GM12865 (cell line): ENCODE data around the gene CEP128.

Experiments used
- DNase-seq: peaks from one replicate; pipeline ENCODE4 v3.0.0; 2010; ENCODE audit warnings: low read depth
- H3K4me3 ChIP-seq: 2 replicates; pipeline ENCODE4 v1.5.1; 2011; ENCODE audit warnings: mild to moderate bottlenecking, low read depth, low read length, control low read depth
- TF ChIP-seq, protein P1 (sequence below): IDR thresholded peaks from 2 replicates; pipeline ENCODE4 v1.5.1; 2011; ENCODE audit warnings: low read length, control low read depth, low read depth, inconsistent platforms; ENCODE audit not compliant: insufficient read depth; ENCODE audit errors: missing control alignments

The CEP128 gene

DNA sequence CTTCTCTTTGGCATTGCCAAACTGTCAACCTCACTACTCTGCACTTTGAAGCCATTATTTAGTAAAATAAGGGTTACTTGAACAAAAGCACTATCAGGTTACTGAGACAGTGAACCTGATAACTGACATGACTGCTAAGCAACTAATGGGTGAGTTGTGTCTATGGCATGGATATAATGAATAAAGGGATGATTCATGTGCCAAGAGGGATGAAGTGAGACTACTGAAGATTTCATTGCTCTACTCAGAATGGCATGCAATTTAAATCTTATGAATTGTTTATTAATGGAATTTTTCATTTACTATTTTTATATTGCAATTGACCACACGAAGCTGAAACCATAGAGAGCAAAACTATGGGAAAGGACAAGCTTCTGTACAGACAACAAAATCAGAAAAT is 74.4 kb downstream of the CEP128 start:
- no peak for DNase-seq
- TF ChIP-seq, protein P1, sequence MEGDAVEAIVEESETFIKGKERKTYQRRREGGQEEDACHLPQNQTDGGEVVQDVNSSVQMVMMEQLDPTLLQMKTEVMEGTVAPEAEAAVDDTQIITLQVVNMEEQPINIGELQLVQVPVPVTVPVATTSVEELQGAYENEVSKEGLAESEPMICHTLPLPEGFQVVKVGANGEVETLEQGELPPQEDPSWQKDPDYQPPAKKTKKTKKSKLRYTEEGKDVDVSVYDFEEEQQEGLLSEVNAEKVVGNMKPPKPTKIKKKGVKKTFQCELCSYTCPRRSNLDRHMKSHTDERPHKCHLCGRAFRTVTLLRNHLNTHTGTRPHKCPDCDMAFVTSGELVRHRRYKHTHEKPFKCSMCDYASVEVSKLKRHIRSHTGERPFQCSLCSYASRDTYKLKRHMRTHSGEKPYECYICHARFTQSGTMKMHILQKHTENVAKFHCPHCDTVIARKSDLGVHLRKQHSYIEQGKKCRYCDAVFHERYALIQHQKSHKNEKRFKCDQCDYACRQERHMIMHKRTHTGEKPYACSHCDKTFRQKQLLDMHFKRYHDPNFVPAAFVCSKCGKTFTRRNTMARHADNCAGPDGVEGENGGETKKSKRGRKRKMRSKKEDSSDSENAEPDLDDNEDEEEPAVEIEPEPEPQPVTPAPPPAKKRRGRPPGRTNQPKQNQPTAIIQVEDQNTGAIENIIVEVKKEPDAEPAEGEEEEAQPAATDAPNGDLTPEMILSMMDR: no peak
- no peak overlapping the region for H3K4me3 ChIP-seq

DNA sequence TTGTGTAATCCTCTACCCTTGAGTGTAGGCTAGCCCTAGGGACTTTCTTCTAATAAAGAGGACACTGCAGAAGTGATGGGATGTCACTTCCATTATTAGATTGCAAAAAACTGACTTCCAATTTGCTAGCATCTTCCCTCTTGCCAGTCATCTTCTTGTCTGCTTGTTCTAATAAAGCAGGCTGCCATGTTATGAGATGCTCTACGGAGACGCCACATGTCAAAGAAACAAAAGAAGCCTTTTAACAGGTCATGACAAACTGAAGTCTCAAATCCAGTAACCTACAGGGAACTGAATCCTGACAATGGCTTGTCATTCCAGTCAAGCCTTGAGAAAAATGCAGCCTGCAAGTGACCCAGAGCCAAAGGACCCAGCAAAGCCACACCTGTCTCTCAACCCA is 76.0 kb downstream of the CEP128 start:
- no peak overlapping the region for H3K4me3 ChIP-seq
- TF ChIP-seq, protein P1: no peak
- DNase-seq: no peak

DNA sequence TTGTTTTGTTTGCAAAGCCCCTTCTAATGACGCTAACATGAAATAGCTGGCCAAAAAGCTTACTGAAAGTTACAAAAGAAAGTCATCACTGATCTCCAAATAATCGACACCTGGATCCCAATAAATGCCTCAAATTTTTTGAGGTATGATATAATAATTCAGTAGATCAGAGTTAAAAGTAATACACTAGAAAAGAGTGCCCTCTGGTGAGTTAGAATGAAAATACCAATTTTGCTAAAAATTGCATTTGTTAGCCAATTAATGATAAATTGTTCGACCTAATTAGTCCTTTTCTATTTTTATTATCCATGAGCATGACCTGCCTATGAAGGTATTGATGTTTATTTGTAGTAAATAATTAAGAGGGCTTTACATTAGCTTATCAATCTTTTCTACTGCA is 78.6 kb downstream of the CEP128 start:
- no peak overlapping the region for H3K4me3 ChIP-seq
- DNase-seq: no peak
- TF ChIP-seq, protein P1: no peak

DNA sequence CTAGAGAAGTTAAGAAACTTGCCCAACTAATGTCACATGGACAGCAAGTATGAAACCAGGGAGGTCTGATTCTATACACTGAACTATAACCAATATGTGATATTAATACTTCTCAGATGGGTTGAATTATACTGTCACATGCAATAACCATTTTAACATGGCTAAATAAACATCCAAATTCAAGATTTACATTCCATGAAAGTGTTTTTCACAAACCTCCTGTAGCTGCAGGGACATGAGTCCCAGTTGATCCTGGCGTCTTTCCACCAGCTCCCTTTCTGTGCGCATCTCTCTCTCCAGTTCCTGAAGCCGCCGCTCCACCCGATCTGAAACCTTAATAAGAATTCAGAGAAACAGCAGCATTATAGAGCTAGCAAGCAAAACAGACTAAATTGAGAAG is 79.0 kb downstream of the CEP128 start:
- no peak overlapping the region for H3K4me3 ChIP-seq
- DNase-seq: no peak
- TF ChIP-seq, protein P1: no peak

DNA sequence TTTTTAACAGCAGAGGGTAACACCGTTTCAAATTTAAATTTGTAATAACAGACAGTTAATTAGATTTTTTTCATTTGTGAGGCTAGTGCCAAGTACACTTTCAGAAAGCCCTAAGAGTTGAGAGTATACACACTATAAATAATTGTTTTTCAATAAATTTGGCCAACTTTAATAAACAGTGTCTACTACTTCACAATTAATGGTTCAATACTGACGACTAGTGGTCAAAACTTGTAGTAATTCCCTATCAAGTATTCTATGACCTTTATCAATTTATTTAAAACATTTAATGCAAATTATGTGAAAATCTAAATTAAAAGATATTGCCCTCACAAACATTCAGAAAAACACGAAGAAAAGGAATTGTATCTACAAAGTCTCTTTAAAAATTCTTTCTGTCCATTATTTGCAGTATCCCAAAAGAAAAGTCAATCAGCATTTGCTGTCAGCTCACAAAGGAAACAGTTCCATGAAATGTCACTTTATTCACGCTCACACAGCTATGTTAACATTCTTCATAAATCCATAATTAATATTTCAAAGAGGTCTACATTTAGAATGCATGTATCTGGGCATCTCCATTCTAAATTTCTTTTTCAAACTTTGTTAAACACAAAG is 91.2 kb downstream of the CEP128 start:
- TF ChIP-seq, protein P1: peak; percentile 30
- no peak overlapping the region for H3K4me3 ChIP-seq
- DNase-seq: peak; percentile 41

DNA sequence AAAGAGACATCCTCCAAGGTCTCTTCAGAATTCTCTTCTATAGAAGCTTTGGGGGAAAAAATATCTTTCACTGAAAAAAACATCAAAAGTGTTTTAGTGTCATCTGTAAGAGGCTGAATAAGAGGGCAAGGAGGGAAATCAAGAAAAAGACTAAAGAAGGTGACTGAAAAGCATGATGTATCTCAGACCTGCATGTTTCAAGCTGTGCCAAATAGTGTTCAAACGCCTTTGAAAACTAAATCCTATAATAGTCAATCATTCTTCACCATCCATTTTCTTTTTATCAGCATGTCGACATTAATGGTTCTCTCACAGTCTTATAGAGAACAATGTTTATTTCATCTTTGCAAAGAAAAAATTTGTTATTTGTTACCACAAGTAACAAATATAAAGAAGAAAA is 94.5 kb downstream of the CEP128 start:
- H3K4me3 ChIP-seq: no peak overlapping the region
- DNase-seq: no peak
- TF ChIP-seq, protein P1: no peak

DNA sequence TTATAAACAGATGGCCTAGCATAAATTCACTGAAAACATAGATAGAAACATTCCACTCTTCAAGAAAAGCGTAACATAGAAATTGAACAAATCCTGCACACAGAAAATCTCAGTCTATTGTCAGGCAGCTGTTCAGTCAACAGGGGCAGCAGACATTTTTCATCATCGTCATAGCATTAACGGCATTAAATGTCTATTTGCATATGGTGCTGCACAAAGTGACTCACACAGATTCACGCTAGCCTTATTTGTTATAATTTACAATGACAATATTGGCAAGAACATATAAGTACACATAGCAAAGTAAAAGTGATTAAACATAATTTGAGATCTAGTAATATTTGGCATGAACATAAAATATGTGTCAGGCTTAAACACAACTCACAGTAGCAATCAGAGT is 95.7 kb downstream of the CEP128 start:
- TF ChIP-seq, protein P1: no peak
- DNase-seq: no peak
- no peak overlapping the region for H3K4me3 ChIP-seq
